ENCODE results near the gene AMH. TPM values are rescaled to one million over a fixed set of nuclear protein-coding genes. Genes with fewer than 3 reads are reported as not detected.

Gene AMH
- total RNA-seq, 1 experiment from 2014 or later: 11.2 TPM

- POLR2A ChIA-PET: no interaction called here
- no peak for DNase-seq (ENCODE audit: low spot score)
- no peak for ATAC-seq
Observed at GRCh38 chr19:2259336-2259735, 10.2 kb downstream of the AMH start.

GRCh38 chr19:2260341-2260805 is 11.2 kb downstream of the AMH start:
- ChIA-PET POLR2A (no interaction called here), CTCF (interaction anchor here (0.9 to 2.8 kb wide), 6 partner anchors 8 to 330 kb away, joined by 3 to 33 read pairs (median 8); partner anchors contain the start of gene PLEKHJ1)
- H3K4me1 Mint-ChIP-seq: no peaks in the 10 kb centered on the region
- ATAC-seq: no peak
- peaks cover 4% of the 10 kb centered on the region; the same call in 1 of the 2 replicates for H3K27me3 Mint-ChIP-seq (ENCODE audit: low read depth)
- H3K36me3 Mint-ChIP-seq: no peaks in the 10 kb centered on the region
- H3K9me3 Mint-ChIP-seq: no peaks in the 10 kb centered on the region
- TF ChIP-seq ZNF219 (CRISPR knock-in tag; IDR thresholded peaks at IDR 0.05; ENCODE audit: borderline replicate concordance) (no peak), RORB (CRISPR knock-in tag; IDR thresholded peaks at IDR 0.05) (no peak), ZNF317 (CRISPR knock-in tag; IDR thresholded peaks at IDR 0.05; ENCODE audit: borderline replicate concordance, low read depth) (no peak), ATF1 (CRISPR knock-in tag; IDR thresholded peaks at IDR 0.05) (no peak), FOXP1 (CRISPR knock-in tag; IDR thresholded peaks at IDR 0.05; ENCODE audit: borderline replicate concordance) (no peak), ZNF138 (CRISPR knock-in tag; conservative IDR thresholded peaks at IDR 0.05) (no peak), NR3C1 (CRISPR knock-in tag; conservative IDR thresholded peaks at IDR 0.05; ENCODE audit: low read depth) (no peak), CREM (CRISPR knock-in tag; IDR thresholded peaks at IDR 0.05) (no peak), ZNF532 (CRISPR knock-in tag; IDR thresholded peaks at IDR 0.05; ENCODE audit: borderline replicate concordance) (no peak)
- TF ChIP-seq, protein P1, sequence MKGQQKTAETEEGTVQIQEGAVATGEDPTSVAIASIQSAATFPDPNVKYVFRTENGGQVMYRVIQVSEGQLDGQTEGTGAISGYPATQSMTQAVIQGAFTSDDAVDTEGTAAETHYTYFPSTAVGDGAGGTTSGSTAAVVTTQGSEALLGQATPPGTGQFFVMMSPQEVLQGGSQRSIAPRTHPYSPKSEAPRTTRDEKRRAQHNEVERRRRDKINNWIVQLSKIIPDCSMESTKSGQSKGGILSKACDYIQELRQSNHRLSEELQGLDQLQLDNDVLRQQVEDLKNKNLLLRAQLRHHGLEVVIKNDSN (CRISPR knock-in tag; IDR thresholded peaks at IDR 0.05): no peak
- H3K4me3 Mint-ChIP-seq: no peak overlapping the region
- H3K27ac Mint-ChIP-seq: no peak overlapping the region
- DNase-seq (ENCODE audit: low spot score): no peak

More at GRCh38 chr19:2259336-2259735, 10.2 kb downstream of the AMH start:
- CTCF ChIA-PET: interaction anchor here (0.7 to 2.0 kb wide), 5 partner anchors 13 to 329 kb away, joined by 3 to 6 read pairs (median 4); partner anchors contain the start of gene LSM7
- H3K4me3 Mint-ChIP-seq: no peak overlapping the region
- no peaks in the 10 kb centered on the region for H3K36me3 Mint-ChIP-seq
- TF ChIP-seq, protein P2, sequence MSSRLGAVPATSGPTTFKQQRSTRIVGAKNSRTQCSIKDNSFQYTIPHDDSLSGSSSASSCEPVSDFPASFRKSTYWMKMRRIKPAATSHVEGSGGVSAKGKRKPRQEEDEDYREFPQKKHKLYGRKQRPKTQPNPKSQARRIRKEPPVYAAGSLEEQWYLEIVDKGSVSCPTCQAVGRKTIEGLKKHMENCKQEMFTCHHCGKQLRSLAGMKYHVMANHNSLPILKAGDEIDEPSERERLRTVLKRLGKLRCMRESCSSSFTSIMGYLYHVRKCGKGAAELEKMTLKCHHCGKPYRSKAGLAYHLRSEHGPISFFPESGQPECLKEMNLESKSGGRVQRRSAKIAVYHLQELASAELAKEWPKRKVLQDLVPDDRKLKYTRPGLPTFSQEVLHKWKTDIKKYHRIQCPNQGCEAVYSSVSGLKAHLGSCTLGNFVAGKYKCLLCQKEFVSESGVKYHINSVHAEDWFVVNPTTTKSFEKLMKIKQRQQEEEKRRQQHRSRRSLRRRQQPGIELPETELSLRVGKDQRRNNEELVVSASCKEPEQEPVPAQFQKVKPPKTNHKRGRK (CRISPR knock-in tag; IDR thresholded peaks at IDR 0.05; ENCODE audit: borderline replicate concordance): no peak
- TF ChIP-seq TEAD4 (CRISPR knock-in tag; IDR thresholded peaks at IDR 0.05) (no peak), NR2C2 (CRISPR knock-in tag; IDR thresholded peaks at IDR 0.05) (no peak), ZNF121 (CRISPR knock-in tag; IDR thresholded peaks at IDR 0.05) (no peak), HMGXB4 (CRISPR knock-in tag; IDR thresholded peaks at IDR 0.05) (no peak), ZBTB21 (CRISPR knock-in tag; IDR thresholded peaks at IDR 0.05; ENCODE audit: borderline replicate concordance) (no peak)
- TF ChIP-seq, protein P3, sequence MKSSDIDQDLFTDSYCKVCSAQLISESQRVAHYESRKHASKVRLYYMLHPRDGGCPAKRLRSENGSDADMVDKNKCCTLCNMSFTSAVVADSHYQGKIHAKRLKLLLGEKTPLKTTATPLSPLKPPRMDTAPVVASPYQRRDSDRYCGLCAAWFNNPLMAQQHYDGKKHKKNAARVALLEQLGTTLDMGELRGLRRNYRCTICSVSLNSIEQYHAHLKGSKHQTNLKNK (CRISPR knock-in tag; IDR thresholded peaks at IDR 0.05): no peak
- TF ChIP-seq, protein P1 (CRISPR knock-in tag; IDR thresholded peaks at IDR 0.05): no peak
- H3K27me3 Mint-ChIP-seq (ENCODE audit: low read depth): peaks cover 4% of the 10 kb centered on the region
- H3K27ac Mint-ChIP-seq: no peak overlapping the region
- H3K9me3 Mint-ChIP-seq: no peaks in the 10 kb centered on the region
- H3K4me1 Mint-ChIP-seq: no peaks in the 10 kb centered on the region

All from WTC11 (cell line).